ENCODE data around the gene CPM.

The CPM gene

GRCh38 chr12:68833508-68833907 lies 99.5 kb downstream of the CPM start:
- H3K36me3 ChIP-seq: peaks cover 89% of the 10 kb centered on the region
- H3K9me3 ChIP-seq (ENCODE audit: severe bottlenecking): no peaks in the 10 kb centered on the region
- no peak overlapping the region for H3K27ac ChIP-seq
- H3K4me3 ChIP-seq (ENCODE audit: low read depth, low read length): no peak overlapping the region
- TF ChIP-seq, protein P1, sequence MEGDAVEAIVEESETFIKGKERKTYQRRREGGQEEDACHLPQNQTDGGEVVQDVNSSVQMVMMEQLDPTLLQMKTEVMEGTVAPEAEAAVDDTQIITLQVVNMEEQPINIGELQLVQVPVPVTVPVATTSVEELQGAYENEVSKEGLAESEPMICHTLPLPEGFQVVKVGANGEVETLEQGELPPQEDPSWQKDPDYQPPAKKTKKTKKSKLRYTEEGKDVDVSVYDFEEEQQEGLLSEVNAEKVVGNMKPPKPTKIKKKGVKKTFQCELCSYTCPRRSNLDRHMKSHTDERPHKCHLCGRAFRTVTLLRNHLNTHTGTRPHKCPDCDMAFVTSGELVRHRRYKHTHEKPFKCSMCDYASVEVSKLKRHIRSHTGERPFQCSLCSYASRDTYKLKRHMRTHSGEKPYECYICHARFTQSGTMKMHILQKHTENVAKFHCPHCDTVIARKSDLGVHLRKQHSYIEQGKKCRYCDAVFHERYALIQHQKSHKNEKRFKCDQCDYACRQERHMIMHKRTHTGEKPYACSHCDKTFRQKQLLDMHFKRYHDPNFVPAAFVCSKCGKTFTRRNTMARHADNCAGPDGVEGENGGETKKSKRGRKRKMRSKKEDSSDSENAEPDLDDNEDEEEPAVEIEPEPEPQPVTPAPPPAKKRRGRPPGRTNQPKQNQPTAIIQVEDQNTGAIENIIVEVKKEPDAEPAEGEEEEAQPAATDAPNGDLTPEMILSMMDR (IDR thresholded peaks at IDR 0.05; ENCODE audit: low read depth, low read length): no peak
- no peaks in the 10 kb centered on the region for H3K27me3 ChIP-seq (ENCODE audit: insufficient read depth, low read depth, severe bottlenecking)
- no peak for DNase-seq

DNA sequence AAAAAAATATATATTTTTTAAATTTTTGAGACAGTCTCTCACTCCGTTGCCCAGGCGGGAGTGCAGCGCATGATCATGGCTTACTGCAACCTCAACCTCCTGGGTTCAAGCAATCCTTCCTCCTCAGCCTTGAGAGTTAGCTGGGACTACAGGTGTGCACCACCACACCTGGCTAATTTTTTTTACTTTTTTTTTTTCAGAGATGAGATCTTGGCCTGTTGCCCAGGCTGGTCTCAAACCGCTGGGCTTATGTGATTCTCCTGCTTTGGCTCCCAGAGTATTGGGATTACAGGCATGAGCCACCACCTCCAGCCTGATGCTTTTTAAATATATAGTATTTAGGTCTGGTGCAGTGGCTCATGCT lies 100.5 kb downstream of the CPM start:
- H3K36me3 ChIP-seq: peaks cover 88% of the 10 kb centered on the region
- no peaks in the 10 kb centered on the region for H3K9me3 ChIP-seq (ENCODE audit: severe bottlenecking)
- no peak for DNase-seq

GRCh38 chr12:68831751-68832503 lies 101.0 kb downstream of the CPM start:
- no peak overlapping the region for H3K27ac ChIP-seq
- peaks cover 88% of the 10 kb centered on the region for H3K36me3 ChIP-seq

More for the DNA sequence above, 100.5 kb downstream of the CPM start:
- Histone ChIP-seq H3K4me3 (ENCODE audit: low read depth, low read length) (no peak overlapping the region), H3K27me3 (ENCODE audit: insufficient read depth, low read depth, severe bottlenecking) (no peaks in the 10 kb centered on the region), H3K27ac (no peak overlapping the region)
- TF ChIP-seq, protein P1 (IDR thresholded peaks at IDR 0.05; ENCODE audit: low read depth, low read length): no peak

GRCh38 chr12:68831272-68831671 lies 101.7 kb downstream of the CPM start:
- Histone ChIP-seq H3K27me3 (ENCODE audit: insufficient read depth, low read depth, severe bottlenecking) (no peaks in the 10 kb centered on the region), H3K4me3 (ENCODE audit: low read depth, low read length) (no peak overlapping the region), H3K9me3 (ENCODE audit: severe bottlenecking) (no peaks in the 10 kb centered on the region), H3K36me3 (peaks cover 86% of the 10 kb centered on the region), H3K27ac (no peak overlapping the region)
- TF ChIP-seq, protein P1 (IDR thresholded peaks at IDR 0.05; ENCODE audit: low read depth, low read length): no peak
- no peak for DNase-seq

More at GRCh38 chr12:68831751-68832503, 101.0 kb downstream of the CPM start:
- H3K27me3 ChIP-seq (ENCODE audit: insufficient read depth, low read depth, severe bottlenecking): no peaks in the 10 kb centered on the region
- no peak for DNase-seq
- no peak overlapping the region for H3K4me3 ChIP-seq (ENCODE audit: low read depth, low read length)
- H3K9me3 ChIP-seq (ENCODE audit: severe bottlenecking): no peaks in the 10 kb centered on the region
- TF ChIP-seq, protein P1 (IDR thresholded peaks at IDR 0.05; ENCODE audit: low read depth, low read length): no peak

- H3K27ac ChIP-seq: no peak overlapping the region
- H3K4me3 ChIP-seq (ENCODE audit: low read depth, low read length): no peak overlapping the region
- no peaks in the 10 kb centered on the region for H3K27me3 ChIP-seq (ENCODE audit: insufficient read depth, low read depth, severe bottlenecking)
- TF ChIP-seq, protein P1 (IDR thresholded peaks at IDR 0.05; ENCODE audit: low read depth, low read length): no peak
- H3K9me3 ChIP-seq (ENCODE audit: severe bottlenecking): no peaks in the 10 kb centered on the region
- no peak for DNase-seq
- H3K36me3 ChIP-seq: peaks cover 86% of the 10 kb centered on the region
Measured at GRCh38 chr12:68828672-68829068, 104.3 kb downstream of the CPM start.
